Measurements from ENCODE around the gene TAF6L. TPM values are rescaled to one million over a fixed set of nuclear protein-coding genes. Genes with fewer than 3 reads are reported as not detected.
"Not testable (repeated sequence)": the region's sequence is repeated elsewhere in the genome, so short reads cannot be mapped to it uniquely, and the experiment has no call there.

TAF6L gene
- total RNA-seq, 2 donors from 2014 or later = 13.6 to 15.5 TPM

- Mint-ChIP-seq H3K4me3 (no peak overlapping the region), H3K27me3 (ENCODE audit: low read depth) (no peaks in the 10 kb centered on the region), H3K36me3 (ENCODE audit: insufficient read depth in 2 of 2) (peaks cover 48 to 52% of the 10 kb centered on the region in 2 donors), H3K9me3 (no peaks in the 10 kb centered on the region), H3K27ac (peak overlapping the region; percentile 73), H3K4me1 (ENCODE audit: low read depth) (peaks cover 43% of the 10 kb centered on the region)
- ATAC-seq (replicated peaks in 1 of 2) (no peak), DNase-seq (no peak)
These were observed 29.9 kb downstream of the TAF6L start for GRCh38 chr11:62801071-62801470.

DNA sequence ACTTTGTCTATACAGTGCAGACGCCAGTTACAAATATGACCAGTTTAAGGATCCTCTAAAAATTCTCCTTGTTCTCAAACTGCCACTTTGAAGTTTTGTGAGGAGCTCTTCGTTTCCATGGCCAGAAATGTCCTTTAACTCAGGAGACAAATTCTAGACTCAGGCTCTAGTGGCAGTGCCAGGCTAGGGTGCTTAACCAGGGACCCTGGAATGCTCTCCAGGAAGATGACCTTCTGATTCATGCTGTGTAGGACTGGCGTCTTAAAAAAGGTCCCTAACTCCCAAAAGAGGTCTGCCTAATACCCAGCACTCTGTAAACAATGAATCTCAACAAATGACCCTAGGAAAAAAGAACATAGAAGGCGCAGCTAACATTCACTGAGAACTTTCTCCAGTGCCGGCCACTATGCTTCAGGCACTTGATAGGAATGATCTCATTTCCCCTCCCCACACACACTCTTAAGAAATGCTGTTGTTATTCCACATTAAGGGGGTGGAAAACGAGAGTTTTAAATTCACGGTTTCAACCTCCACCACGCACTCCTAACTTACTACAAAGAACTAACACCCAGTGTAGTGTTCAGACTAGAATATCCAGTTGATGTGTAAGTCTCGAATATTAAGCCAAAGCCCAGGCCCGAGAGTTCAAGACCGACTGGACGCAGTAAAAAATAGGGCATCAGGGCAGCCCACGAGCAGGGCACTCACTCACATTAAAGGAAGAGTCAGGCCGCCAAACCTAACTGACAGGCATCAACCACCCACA is 33.3 kb downstream of the TAF6L start:
- H3K4me3 Mint-ChIP-seq = peak overlapping the region; percentile 91 to 95
- H3K36me3 Mint-ChIP-seq (ENCODE audit: insufficient read depth in 2 of 2) = peaks cover 34 to 41% of the 10 kb centered on the region in 2 donors
- ATAC-seq (replicated peaks in 1 of 2) (peak in 1 of 2 donors; percentile 10), DNase-seq (peak in 1 of 2 donors; percentile 25)
- peak overlapping the region; percentile 98 for H3K27ac Mint-ChIP-seq
- no peaks in the 10 kb centered on the region for H3K27me3 Mint-ChIP-seq (ENCODE audit: low read depth)
- peaks cover 50% of the 10 kb centered on the region for H3K4me1 Mint-ChIP-seq (ENCODE audit: low read depth)
- H3K9me3 Mint-ChIP-seq = no peaks in the 10 kb centered on the region

DNA sequence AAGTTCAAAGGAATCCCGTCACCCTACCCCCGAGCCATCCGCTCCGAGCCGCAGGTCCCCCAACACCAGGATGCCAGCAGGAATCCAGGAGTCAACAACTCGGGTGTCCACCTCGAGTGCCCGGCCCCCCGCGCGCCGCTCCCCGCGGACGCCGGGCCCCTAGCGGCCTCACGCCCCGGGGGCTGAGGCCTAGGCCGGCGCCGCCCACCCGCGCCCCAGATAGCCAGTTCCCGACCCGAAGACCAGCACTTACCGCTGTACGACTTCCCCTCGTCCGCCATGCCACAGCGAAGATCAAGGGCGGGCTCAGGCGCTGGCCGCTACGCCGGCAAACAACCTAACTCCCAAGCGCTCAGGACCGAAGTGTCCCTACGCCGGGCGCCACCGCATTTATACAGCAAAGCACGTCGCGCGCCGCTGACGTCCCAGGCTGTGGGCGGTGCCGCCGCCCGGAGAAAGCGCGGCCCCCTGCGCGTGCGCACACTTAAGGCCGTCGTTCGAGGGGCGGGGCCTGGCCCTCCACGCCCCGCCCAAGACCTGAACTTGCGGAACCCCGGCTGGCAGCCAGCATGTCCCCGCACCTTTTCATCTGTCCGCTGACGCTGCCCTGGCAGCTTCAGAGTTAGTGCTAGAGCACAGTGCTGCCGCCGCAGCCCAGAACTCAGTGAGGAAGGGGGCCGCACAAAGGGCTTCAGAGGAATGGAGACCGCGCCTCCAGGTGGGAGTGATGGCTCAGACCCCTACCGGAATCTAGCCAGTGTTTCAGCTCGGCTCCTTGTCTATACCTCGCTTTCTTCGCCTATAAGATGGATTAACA is 34.1 kb downstream of the TAF6L start, which contains the start of gene NXF1:
Gene NXF1 (minus strand): TSS at position 365 of the 817 bp plus-strand sequence. CDS start 84 bp downstream, at position 281.
- Mint-ChIP-seq H3K4me3 (peak within 1 kb of the TSS; percentile 91 to 95), H3K27ac (peak within 1 kb of the TSS; percentile 99), H3K4me1 (ENCODE audit: low read depth) (peaks cover 44% of the 10 kb centered on the region), H3K36me3 (ENCODE audit: insufficient read depth in 2 of 2) (peaks cover 28 to 36% of the 10 kb centered on the region in 2 donors), H3K9me3 (no peaks in the 10 kb centered on the region), H3K27me3 (ENCODE audit: low read depth) (no peaks in the 10 kb centered on the region)
- peak; percentile 96 to 99 for DNase-seq
- ATAC-seq (replicated peaks in 1 of 2) = peak; percentile 78 to 80

DNA sequence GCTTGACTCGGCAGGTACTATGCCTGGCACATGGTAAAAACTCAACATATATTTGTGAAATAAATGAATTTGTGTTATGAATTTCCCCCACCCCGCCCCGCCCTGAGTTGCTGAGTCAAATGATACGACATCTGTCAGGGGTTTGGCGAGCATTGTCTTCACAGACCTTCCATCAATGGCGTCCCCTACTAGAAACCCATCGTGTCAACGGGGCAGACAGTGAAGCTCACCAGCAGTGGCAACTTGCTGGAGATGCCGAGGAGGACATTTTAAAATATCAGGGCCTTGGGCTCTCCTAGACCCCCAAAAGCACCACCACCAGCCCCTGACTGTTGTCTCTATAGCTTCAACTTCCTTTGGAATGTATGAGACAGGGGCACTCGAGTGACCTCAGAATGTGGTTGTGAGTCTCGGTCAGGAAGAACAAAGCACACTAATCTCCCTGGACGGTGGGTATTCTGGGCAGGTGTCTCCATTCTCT is 34.8 kb downstream of the TAF6L start:
- peak; percentile 38 to 39 for DNase-seq
- Mint-ChIP-seq H3K27ac (peak overlapping the region; percentile 99), H3K36me3 (ENCODE audit: insufficient read depth in 2 of 2) (peaks cover 24 to 33% of the 10 kb centered on the region in 2 donors), H3K4me1 (ENCODE audit: low read depth) (peaks cover 43% of the 10 kb centered on the region), H3K4me3 (peak overlapping the region; percentile 91 to 95), H3K27me3 (ENCODE audit: low read depth) (no peaks in the 10 kb centered on the region), H3K9me3 (no peaks in the 10 kb centered on the region)
- ATAC-seq (replicated peaks in 1 of 2) = peak; percentile 25

GRCh38 chr11:62806611-62807121 is 35.5 kb downstream of the TAF6L start:
- no peak for ATAC-seq (replicated peaks in 1 of 2)
- peak overlapping the region; percentile 91 to 95 for H3K4me3 Mint-ChIP-seq
- H3K36me3 Mint-ChIP-seq (ENCODE audit: insufficient read depth in 2 of 2) = peaks cover 18 to 26% of the 10 kb centered on the region in 2 donors
- H3K9me3 Mint-ChIP-seq = no peaks in the 10 kb centered on the region
- DNase-seq = no peak
- H3K27me3 Mint-ChIP-seq (ENCODE audit: low read depth) = no peaks in the 10 kb centered on the region
- peak overlapping the region; percentile 15 for H3K27ac Mint-ChIP-seq
- H3K4me1 Mint-ChIP-seq (ENCODE audit: low read depth) = peaks cover 36% of the 10 kb centered on the region

- Mint-ChIP-seq H3K4me3 (no peak overlapping the region), H3K9me3 (no peaks in the 10 kb centered on the region), H3K4me1 (ENCODE audit: low read depth) (peaks cover 9% of the 10 kb centered on the region), H3K36me3 (ENCODE audit: insufficient read depth in 2 of 2) (peaks cover 2 to 4% of the 10 kb centered on the region in 2 donors), H3K27me3 (ENCODE audit: low read depth) (no peaks in the 10 kb centered on the region), H3K27ac (no peak overlapping the region)
- no peak for DNase-seq
- ATAC-seq (replicated peaks in 1 of 2) = no peak
These were observed 39.6 kb downstream of the TAF6L start for GRCh38 chr11:62810748-62811147.

DNA sequence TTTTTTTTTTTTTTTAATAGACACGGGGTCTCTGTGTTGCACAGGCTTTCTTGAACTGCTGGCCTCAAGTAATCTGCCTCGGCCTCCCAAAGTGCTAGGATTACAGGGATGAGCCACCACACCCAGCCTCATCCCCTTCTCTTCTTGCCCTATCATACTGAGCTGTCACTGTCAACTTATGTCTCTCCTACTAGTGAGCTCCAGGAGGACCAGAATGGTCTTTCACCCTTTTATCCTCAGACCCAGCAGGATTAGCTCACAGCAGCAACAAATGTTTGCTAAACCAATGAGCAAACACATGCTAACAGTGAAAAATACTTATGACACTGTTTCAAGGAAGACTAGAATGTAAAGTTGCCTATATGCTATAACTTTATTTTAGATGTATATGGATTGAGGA is 40.5 kb downstream of the TAF6L start:
- no peaks in the 10 kb centered on the region for H3K27me3 Mint-ChIP-seq (ENCODE audit: low read depth)
- no peak overlapping the region for H3K27ac Mint-ChIP-seq
- H3K36me3 Mint-ChIP-seq (ENCODE audit: insufficient read depth in 2 of 2) = peaks cover 2 to 5% of the 10 kb centered on the region in 2 donors
- ATAC-seq (replicated peaks in 1 of 2) (no peak), DNase-seq (no peak)
- H3K4me1 Mint-ChIP-seq (ENCODE audit: low read depth) = peaks cover 2% of the 10 kb centered on the region
- no peaks in the 10 kb centered on the region for H3K9me3 Mint-ChIP-seq
- H3K4me3 Mint-ChIP-seq = no peak overlapping the region

DNA sequence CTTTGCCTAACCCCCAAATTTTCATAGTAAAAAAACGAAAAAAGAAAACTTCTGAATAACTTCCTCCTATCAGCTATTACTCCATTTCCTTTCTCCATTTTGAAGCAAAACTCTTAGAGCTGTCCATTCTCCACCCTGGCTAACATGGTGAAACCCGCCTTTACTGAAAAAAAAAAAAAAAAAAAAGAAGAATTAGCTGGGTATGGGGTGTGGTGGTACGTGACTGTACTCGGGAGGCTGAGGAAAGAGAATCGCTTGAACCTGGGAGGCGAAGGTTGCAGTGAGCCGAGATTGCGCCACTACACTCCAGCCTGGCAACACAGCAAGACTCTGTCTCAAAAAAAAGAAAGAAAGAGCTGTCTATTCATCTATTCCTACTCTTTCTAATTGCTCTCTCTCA is 45.4 kb downstream of the TAF6L start:
- ATAC-seq (replicated peaks in 1 of 2) (no peak), DNase-seq (no peak)
- H3K4me3 Mint-ChIP-seq = no peak overlapping the region
- H3K9me3 Mint-ChIP-seq = no peaks in the 10 kb centered on the region
- peaks cover 0 to 16% of the 10 kb centered on the region in 2 donors for H3K36me3 Mint-ChIP-seq (ENCODE audit: insufficient read depth in 2 of 2)
- H3K4me1 Mint-ChIP-seq (ENCODE audit: low read depth) = no peaks in the 10 kb centered on the region
- no peaks in the 10 kb centered on the region for H3K27me3 Mint-ChIP-seq (ENCODE audit: low read depth)
- no peak overlapping the region for H3K27ac Mint-ChIP-seq

DNA sequence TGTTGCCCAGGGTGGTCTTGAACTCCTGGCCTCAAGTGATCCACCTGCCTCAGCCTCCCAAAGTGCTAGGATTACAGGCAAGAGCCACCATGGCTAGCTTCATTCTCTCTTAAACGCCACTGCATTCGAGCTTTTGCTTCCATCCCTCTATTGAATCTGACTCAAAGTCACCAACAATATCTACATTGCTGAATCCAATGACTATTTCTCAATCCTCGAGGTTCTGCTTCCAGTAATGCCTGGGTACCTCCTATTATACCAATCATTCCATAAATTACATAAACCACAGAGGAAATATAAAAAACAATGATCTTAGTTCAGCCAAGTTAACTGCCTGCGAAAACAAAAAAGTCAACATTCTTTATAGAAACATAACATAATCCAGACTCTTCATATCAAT is 45.9 kb downstream of the TAF6L start:
- DNase-seq (no peak), ATAC-seq (replicated peaks in 1 of 2) (no peak)
- H3K9me3 Mint-ChIP-seq = no peaks in the 10 kb centered on the region
- peaks cover 0 to 16% of the 10 kb centered on the region in 2 donors for H3K36me3 Mint-ChIP-seq (ENCODE audit: insufficient read depth in 2 of 2)
- no peaks in the 10 kb centered on the region for H3K27me3 Mint-ChIP-seq (ENCODE audit: low read depth)
- H3K4me1 Mint-ChIP-seq (ENCODE audit: low read depth) = no peaks in the 10 kb centered on the region
- no peak overlapping the region for H3K27ac Mint-ChIP-seq
- H3K4me3 Mint-ChIP-seq = no peak overlapping the region

GRCh38 chr11:62823677-62824076 is 52.5 kb downstream of the TAF6L start:
- Mint-ChIP-seq H3K9me3 (no peaks in the 10 kb centered on the region), H3K27me3 (ENCODE audit: low read depth) (no peaks in the 10 kb centered on the region), H3K4me3 (no peak overlapping the region), H3K27ac (no peak overlapping the region), H3K36me3 (ENCODE audit: insufficient read depth in 2 of 2) (peaks cover 6 to 32% of the 10 kb centered on the region in 2 donors), H3K4me1 (ENCODE audit: low read depth) (no peaks in the 10 kb centered on the region)
- DNase-seq (no peak), ATAC-seq (replicated peaks in 1 of 2) (no peak)

DNA sequence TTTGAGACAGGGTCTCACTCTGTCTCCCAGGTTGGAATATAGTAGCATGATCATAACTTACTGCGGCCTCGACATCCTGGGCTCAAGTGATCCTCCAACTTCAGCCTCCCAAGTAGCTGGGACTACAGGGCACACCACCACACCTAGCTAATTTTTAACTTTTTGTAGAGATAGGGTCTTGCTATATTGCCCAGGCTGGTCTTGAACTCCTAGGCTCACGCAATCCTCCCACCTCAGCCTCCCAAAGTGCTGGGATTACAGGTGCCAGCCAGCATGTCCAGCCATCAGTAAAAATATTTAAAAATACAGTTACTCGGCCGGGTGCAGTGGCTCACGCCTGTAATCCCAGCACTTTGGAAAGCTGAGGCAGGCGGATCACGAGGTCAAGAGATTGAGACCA is 56.9 kb downstream of the TAF6L start:
- not testable (repeated sequence) for H3K27ac Mint-ChIP-seq; DNase-seq; ATAC-seq (replicated peaks in 1 of 2); H3K9me3 Mint-ChIP-seq; H3K4me3 Mint-ChIP-seq; H3K27me3 Mint-ChIP-seq (ENCODE audit: low read depth)
- H3K4me1 Mint-ChIP-seq (ENCODE audit: low read depth) = peaks cover 21% of the 10 kb centered on the region
- H3K36me3 Mint-ChIP-seq (ENCODE audit: insufficient read depth in 2 of 2) = peaks cover 6 to 35% of the 10 kb centered on the region in 2 donors

GRCh38 chr11:62830904-62831519 is 59.8 kb downstream of the TAF6L start:
- ATAC-seq (replicated peaks in 1 of 2) = no peak
- Mint-ChIP-seq H3K27ac (peak overlapping the region; percentile 96), H3K4me1 (ENCODE audit: low read depth) (peaks cover 38% of the 10 kb centered on the region), H3K27me3 (ENCODE audit: low read depth) (no peaks in the 10 kb centered on the region), H3K36me3 (ENCODE audit: insufficient read depth in 2 of 2) (peaks cover 9 to 24% of the 10 kb centered on the region in 2 donors), H3K9me3 (no peaks in the 10 kb centered on the region), H3K4me3 (peak overlapping the region; percentile 87 to 100)
- DNase-seq = no peak
